Endothelial cell (in vitro differentiated cells): Measurements from ENCODE around the gene ANKS1A. TPM values are rescaled to one million over a fixed set of nuclear protein-coding genes. Genes with fewer than 3 reads are reported as not detected.
"Not testable (repeated sequence)": the region's sequence is repeated elsewhere in the genome, so short reads cannot be mapped to it uniquely, and the experiment has no call there.

Experiments used
- DNase-seq: peaks from one replicate; pipeline ENCODE4 v3.0.0; 2021; ENCODE audit warnings: low spot score
- H3K27ac Mint-ChIP-seq: one replicate; pipeline ENCODE4 v1.8.0; 2021; ENCODE audit warnings: mixed read lengths, inconsistent platforms; ENCODE audit not compliant: unreplicated experiment
- H3K27me3 Mint-ChIP-seq: one replicate; pipeline ENCODE4 v1.8.0; 2021; ENCODE audit warnings: mild to moderate bottlenecking, moderate library complexity, mixed read lengths, inconsistent platforms; ENCODE audit not compliant: unreplicated experiment
- H3K36me3 Mint-ChIP-seq: one replicate; pipeline ENCODE4 v1.8.0; 2021; ENCODE audit warnings: mild to moderate bottlenecking, low read depth, mixed read lengths, inconsistent platforms; ENCODE audit not compliant: unreplicated experiment
- H3K4me1 Mint-ChIP-seq: one replicate; pipeline ENCODE4 v1.8.0; 2021; ENCODE audit warnings: mild to moderate bottlenecking, mixed read lengths, inconsistent platforms; ENCODE audit not compliant: unreplicated experiment
- H3K4me3 Mint-ChIP-seq: one replicate; pipeline ENCODE4 v1.8.0; 2021; ENCODE audit warnings: mild to moderate bottlenecking, mixed read lengths, inconsistent platforms; ENCODE audit not compliant: unreplicated experiment
- H3K9me3 Mint-ChIP-seq: one replicate; pipeline ENCODE4 v1.8.0; 2021; ENCODE audit warnings: mixed read lengths, inconsistent platforms; ENCODE audit not compliant: unreplicated experiment
- CTCF ChIP-seq: fragments of 200-600 bp; sonication (generic); IDR thresholded peaks from one replicate; pipeline ENCODE4 v1.5.0; 2021; ENCODE audit warnings: antibody characterized with exemption; ENCODE audit not compliant: unreplicated experiment
- total RNA-seq: library from RNA; stranded (reverse); fragmentation: NEBNext Ultra II Directional; extraction: Animal tissue kit (Norgen Biotek cat#: 25700); gene quantifications from one replicate; pipeline ENCODE4 v1.2.1, GENCODE V29; 2021; ENCODE audit not compliant: unreplicated experiment

ANKS1A gene
- total RNA-seq, 1 donor from 2014 or later = 20.1 TPM

GRCh38 chr6:35096129-35096862 is 207.2 kb downstream of the ANKS1A start:
- Mint-ChIP-seq H3K36me3 (no peaks in the 10 kb centered on the region), H3K4me3 (no peak overlapping the region), H3K27me3 (no peaks in the 10 kb centered on the region), H3K27ac (no peak overlapping the region), H3K9me3 (no peaks in the 10 kb centered on the region), H3K4me1 (no peaks in the 10 kb centered on the region)
- DNase-seq = no peak
- TF ChIP-seq CTCF = no peak

GRCh38 chr6:35099116-35099515 is 210.1 kb downstream of the ANKS1A start:
- TF ChIP-seq CTCF = no peak
- Mint-ChIP-seq H3K4me1 (no peaks in the 10 kb centered on the region), H3K4me3 (no peak overlapping the region), H3K27me3 (peaks cover 1% of the 10 kb centered on the region), H3K9me3 (no peaks in the 10 kb centered on the region), H3K27ac (no peak overlapping the region), H3K36me3 (no peaks in the 10 kb centered on the region)
- no peak for DNase-seq

GRCh38 chr6:35105078-35105477 is 216.0 kb downstream of the ANKS1A start:
- TF ChIP-seq CTCF = no peak
- H3K4me3 Mint-ChIP-seq = no peak overlapping the region
- peaks cover 1% of the 10 kb centered on the region for H3K27me3 Mint-ChIP-seq
- no peaks in the 10 kb centered on the region for H3K9me3 Mint-ChIP-seq
- no peak overlapping the region for H3K27ac Mint-ChIP-seq
- DNase-seq = no peak
- H3K4me1 Mint-ChIP-seq = no peaks in the 10 kb centered on the region
- H3K36me3 Mint-ChIP-seq = no peaks in the 10 kb centered on the region

GRCh38 chr6:35106061-35106460 is 217.0 kb downstream of the ANKS1A start:
- H3K27me3 Mint-ChIP-seq, H3K4me1 Mint-ChIP-seq, H3K27ac Mint-ChIP-seq, DNase-seq, H3K9me3 Mint-ChIP-seq, H3K4me3 Mint-ChIP-seq, H3K36me3 Mint-ChIP-seq: not testable (repeated sequence)

- H3K27me3 Mint-ChIP-seq, H3K36me3 Mint-ChIP-seq, DNase-seq, H3K9me3 Mint-ChIP-seq, H3K4me1 Mint-ChIP-seq, H3K27ac Mint-ChIP-seq, H3K4me3 Mint-ChIP-seq: not testable (repeated sequence)
Observed at GRCh38 chr6:35107208-35107607, 218.2 kb downstream of the ANKS1A start.

- H3K4me3 Mint-ChIP-seq, H3K27me3 Mint-ChIP-seq, DNase-seq, H3K9me3 Mint-ChIP-seq, H3K4me1 Mint-ChIP-seq, H3K27ac Mint-ChIP-seq, H3K36me3 Mint-ChIP-seq: not testable (repeated sequence)
Observed at GRCh38 chr6:35107761-35108160, 218.7 kb downstream of the ANKS1A start.
